ENCODE results near the gene CACNB3. TPM values are rescaled to one million over a fixed set of nuclear protein-coding genes. Genes with fewer than 3 reads are reported as not detected.

Gene CACNB3
- total and polyA plus RNA-seq, 8 donors: under 0.01 to 140 (median 12.7) TPM

- intact Hi-C loops (cut with DNase I; ENCODE audit: low total_unique reads): no loop called here
- Histone ChIP-seq H3K36me3 (peaks cover 3 to 21% (median 12%) of the 10 kb centered on the region in 4 donors), H3K4me3 (no peak overlapping the region), H3K27me3 (peaks cover 0 to 5% (median 0%) of the 10 kb centered on the region in 3 donors), H3K27ac (no peak overlapping the region), H3K4me1 (peaks cover 48 to 72% (median 65%) of the 10 kb centered on the region in 4 donors), H3K9me3 (no peaks in the 10 kb centered on the region)
- 88 to 96% (median 91%) methylated on average over 4 of the region's 4 CpGs for WGBS, 5 donors
- no peak for DNase-seq
- TF ChIP-seq CTCF (IDR thresholded peaks at IDR 0.05): no peak
- TF ChIP-seq POLR2A (IDR thresholded peaks at IDR 0.05): no peak
- TF ChIP-seq POLR2AphosphoS5 (IDR thresholded peaks at IDR 0.05): no peak
Observed at GRCh38 chr12:48783432-48783831, 34.9 kb upstream of the CACNB3 start.

- Histone ChIP-seq H3K4me3 (peak overlapping the region; percentile 67 to 94 (median 88)), H3K27ac (peak overlapping the region in 4 of 5 donors; percentile 95 to 98 (median 98)), H3K36me3 (peaks cover 3 to 16% (median 12%) of the 10 kb centered on the region in 4 donors), H3K27me3 (peaks cover 0 to 18% (median 0%) of the 10 kb centered on the region in 3 donors), H3K4me1 (peaks cover 30 to 59% (median 53%) of the 10 kb centered on the region in 4 donors), H3K9me3 (no peaks in the 10 kb centered on the region)
- intact Hi-C loops (cut with DNase I; ENCODE audit: low total_unique reads): no loop called here
- peak in 1 of 2 donors; percentile 42 for DNase-seq
- TF ChIP-seq EP300 (IDR thresholded peaks at IDR 0.05) (no peak), POLR2A (IDR thresholded peaks at IDR 0.05) (no peak), CTCF (IDR thresholded peaks at IDR 0.05) (no peak), POLR2AphosphoS5 (IDR thresholded peaks at IDR 0.05) (no peak)
- WGBS, 5 donors: 28 to 39% (median 31%) methylated on average over 7 of the region's 7 CpGs
Observed at GRCh38 chr12:48786591-48787544, 31.4 kb upstream of the CACNB3 start.

GRCh38 chr12:48787791-48788523 is 30.3 kb upstream of the CACNB3 start:
- DNase-seq: no peak
- H3K27ac ChIP-seq: peak overlapping the region; percentile 95 to 98 (median 97)

More at GRCh38 chr12:48787791-48788523, 30.3 kb upstream of the CACNB3 start:
- H3K4me3 ChIP-seq: peak overlapping the region; percentile 67 to 94 (median 88)
- H3K9me3 ChIP-seq: no peaks in the 10 kb centered on the region
- 8 to 15% (median 14%) methylated on average over 10 to 11 of the region's 11 CpGs for WGBS, 5 donors
- H3K36me3 ChIP-seq: peaks cover 0 to 5% (median 3%) of the 10 kb centered on the region in 4 donors
- TF ChIP-seq CTCF (IDR thresholded peaks at IDR 0.05) (no peak), POLR2A (IDR thresholded peaks at IDR 0.05) (no peak)
- H3K4me1 ChIP-seq: peaks cover 23 to 48% (median 43%) of the 10 kb centered on the region in 4 donors
- intact Hi-C loops (cut with DNase I; ENCODE audit: low total_unique reads): no loop called here
- peaks cover 0 to 18% (median 0%) of the 10 kb centered on the region in 3 donors for H3K27me3 ChIP-seq

All from stomach (tissue), 9 donors.